ENCODE data around the gene HSFX3.
"Not testable (repeated sequence)": the region's sequence is repeated elsewhere in the genome, so short reads cannot be mapped to it uniquely, and the experiment has no call there.

HSFX3 gene

DNA sequence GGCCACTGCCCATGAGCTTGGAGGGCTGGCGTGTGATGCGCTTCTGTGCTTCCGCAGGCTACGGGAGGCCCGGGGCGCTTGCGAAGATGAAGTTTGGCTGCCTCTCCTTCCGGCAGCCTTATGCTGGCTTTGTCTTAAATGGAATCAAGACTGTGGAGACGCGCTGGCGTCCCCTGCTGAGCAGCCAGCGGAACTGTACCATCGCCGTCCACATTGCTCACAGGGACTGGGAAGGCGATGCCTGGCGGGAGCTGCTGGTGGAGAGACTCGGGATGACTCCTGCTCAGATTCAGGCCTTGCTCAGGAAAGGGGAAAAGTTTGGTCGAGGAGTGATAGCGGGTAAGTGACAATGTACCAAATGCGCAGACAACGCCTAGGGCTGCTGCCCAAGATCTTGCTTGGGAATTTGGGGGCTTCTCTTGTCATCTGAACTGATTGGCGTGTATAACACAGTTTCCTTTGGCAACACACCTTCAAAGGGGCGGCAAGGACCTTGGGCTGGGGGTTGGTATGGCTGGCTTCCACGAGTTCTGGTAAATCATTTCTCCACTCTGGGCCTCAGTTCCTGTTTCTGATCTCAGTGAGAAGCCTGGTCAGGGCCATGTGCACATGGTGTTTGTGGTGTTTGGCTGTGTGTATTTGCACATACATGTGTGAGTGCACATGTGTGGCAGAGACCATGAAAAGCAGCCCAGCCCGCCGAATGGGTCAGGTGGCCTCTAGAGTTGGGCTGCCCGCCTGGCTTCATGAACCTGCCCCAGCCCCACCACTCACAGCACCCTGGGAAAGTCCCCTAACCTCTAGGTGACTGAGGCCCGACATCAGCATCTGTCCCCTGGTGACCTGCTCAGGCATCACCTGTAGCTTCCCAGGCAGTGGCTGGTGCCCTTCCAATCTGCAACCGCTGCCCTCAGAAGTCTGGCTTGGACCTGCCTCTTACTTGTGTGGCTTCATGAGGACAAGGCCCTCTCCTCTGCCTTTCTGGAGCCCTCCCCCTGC, 3.9 kb downstream of the HSFX3 start:
- peak in 1 of 2 donors; percentile 3 for DNase-seq

DNA sequence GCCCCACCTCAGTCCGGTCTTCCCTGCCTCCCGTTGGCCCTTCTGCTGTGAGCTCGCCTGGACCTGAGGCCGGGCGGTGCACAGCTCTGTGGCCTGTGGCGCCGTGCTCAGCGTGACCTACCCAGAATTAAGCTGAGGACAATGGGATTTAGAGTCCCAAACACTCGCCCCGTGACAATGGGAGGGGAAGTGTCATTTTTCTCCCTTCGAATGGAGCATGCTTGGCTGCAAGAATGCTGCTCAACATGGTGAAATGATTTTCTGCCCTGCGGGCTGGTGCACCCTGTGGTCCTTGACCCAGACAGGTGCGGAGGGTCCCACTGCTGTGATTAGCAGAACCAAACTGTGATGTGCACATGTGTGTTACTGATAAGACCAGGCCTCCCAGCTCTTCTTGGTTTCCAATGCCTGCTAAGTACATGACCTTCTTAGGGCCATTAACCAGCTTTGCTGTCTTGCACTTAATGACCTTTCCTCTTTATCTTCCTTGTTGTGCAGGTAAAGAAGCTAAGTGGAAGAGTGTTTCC, 8.1 kb downstream of the HSFX3 start:
- no peak for DNase-seq

DNA sequence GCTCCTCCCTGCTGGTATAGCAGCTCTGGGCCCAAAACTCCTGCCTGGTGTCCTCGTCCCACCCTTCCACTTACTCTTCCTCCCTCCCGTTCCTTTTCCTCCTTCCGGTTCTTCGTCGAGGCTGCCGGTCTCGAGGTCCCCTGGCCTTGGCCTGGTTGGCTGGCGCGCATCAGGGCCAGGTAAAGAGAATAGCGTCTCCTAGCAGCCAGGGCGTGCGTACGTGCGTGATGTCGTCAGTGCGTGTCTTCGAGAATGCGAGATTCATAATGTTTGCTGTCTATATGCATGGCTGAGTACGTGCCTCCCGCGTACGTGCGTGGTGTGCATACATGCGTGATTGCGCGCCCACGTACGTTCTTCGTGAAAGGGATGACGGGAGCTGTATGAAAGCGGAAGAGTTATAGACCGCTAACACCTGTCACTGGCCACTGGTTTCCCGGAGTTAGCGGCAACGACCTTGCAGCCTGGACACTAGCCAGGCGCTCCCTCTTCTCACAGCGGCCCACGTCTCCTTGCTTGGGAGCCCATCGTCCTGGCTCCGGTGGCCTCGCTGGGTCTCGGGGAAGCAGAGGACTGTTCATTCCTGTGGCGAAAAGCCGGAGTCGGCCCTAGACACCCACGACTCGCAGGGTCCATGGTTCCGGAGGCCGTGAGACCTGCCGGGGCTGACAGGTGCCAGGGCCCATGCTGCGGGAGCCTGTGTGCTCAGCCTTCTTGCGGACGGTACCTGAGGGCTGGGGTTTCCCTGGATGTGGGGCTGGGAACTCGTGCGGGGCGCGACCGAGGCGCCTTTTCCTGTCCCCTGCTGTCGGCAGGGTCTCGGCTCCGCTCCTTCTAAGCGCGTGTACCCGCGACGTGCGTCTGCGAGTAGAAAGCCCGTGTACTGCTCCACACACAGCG, 8.9 kb downstream of the HSFX3 start, which contains the start of gene EOLA1:
Gene EOLA1, plus strand, starts transcription at position 392 of the 900 bp plus-strand sequence. CDS start 4,619 bp downstream, outside the sequence.
- DNase-seq: peak; percentile 64 to 88

DNA sequence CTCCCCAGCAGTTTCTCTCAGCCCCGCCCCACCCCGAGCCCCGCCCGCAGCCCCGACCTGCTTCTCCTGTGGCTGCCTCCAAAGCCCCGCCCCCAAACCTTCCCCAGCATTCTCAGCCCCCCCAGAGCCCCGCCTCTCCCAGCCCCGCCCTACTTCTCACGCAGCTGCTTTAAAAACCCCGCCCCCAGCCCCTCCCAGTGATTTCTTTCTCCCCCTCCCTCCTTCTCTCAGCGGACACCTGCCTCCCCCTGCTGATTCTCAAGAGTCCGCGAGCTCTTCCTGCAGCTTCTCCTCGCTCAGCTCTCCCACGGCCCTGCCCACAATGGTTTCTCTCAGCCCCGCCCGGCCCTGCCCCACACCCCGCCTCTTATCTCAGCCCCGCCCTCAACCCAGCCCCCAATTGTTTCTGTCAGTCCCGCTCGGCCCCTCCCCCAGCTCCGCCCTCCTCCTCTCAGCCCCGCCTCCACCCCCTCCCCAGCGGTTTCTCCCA, 9.5 kb downstream of the HSFX3 start:
- DNase-seq: peak; percentile 76 to 84

DNA sequence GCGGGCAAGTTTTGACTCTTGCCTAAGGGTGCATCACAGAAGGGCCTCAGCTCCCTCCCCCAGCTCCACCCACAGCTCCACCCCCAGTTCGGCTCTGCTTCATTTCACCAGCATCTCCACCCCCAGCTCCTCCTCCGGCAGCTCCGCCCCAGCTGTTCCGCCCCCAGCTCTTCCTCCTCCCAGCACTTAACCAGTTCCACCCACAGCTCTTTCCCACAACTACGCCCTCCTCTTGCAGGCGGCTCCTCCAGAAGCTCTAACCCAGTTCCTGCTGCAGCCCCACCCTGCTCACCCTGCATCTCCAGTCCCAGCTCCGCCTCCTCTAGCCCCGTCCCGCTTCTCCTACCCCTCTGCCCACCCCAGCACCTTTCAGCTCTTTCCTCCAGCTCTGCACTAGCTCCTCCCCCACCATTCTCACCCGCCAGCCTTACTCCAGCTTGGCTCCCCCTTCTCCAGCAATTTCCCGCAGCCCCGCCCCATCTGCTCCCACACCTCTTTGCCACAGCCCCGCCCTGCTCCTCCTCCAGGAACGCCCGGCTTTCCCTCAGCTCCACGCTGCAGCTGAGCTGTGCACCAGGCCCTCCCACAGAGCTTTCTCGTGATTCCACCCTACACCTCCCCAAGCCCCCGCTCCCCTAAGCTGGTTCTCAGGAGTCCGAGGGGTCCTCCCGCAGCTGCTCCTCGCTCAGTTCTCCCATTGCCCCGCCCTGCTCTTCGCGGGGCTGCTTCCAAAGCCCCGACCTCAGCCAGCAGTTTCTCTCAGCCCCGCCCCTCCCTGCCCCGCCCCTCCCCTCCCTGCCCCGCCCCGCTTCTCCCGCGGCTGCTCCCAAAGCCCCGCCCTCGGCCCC, 10.2 kb downstream of the HSFX3 start:
- DNase-seq: peak; percentile 70 to 81

DNA sequence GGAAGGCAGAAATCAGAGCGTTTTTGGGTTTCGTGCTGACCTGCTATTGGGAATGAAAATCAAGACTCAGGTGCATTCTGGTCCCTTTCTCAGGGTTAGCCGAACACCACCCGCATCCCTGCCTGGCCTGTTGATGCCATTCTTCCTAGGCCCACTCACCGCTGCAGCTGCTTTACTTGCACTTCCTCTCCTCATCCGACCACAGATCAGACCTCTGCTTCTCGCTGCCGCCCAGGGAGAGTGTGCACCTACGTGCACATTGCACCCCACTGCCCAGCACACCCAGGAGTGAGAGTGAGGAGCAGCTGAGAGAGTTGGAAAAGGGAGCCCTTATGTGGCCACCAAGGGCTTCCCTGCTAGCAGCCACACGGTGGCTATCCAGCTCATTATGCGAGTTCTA, 12.2 kb downstream of the HSFX3 start:
- DNase-seq: not testable (repeated sequence)

DNA sequence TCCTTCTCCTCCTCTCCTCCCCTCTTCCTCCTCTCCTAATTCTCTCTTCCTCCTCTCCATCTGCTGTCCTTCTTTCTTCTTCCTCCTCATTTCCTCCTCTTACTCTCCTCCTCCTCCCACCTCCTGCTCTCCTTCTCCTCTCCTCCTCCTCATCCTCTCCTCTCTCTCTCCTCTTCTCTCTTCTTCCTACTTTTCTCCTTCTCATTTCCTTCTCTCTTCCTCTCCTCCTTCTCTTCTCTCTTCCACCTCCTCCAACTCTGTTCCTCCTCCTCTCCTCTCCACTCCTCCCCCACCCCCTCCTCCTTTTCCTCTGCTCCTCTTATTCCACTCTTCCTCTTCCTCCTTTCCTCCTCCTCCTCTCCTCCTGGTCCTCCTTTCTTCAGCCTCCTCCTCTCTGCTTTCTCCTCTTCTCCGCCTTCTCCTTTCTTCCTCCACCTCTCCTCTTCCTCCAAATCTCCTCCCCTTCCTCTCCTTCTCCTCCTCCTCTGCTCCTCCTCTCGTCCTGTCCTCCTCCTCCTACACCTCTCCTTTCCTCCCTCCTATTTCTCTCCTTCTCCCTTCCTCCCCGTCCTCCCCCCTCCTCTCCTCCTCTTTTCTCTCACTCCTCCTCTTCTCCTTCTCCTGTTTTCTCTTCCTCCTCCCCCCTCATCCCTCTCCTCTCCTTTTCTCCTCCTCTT, 14.7 kb downstream of the HSFX3 start:
- not testable (repeated sequence) for DNase-seq

DNA sequence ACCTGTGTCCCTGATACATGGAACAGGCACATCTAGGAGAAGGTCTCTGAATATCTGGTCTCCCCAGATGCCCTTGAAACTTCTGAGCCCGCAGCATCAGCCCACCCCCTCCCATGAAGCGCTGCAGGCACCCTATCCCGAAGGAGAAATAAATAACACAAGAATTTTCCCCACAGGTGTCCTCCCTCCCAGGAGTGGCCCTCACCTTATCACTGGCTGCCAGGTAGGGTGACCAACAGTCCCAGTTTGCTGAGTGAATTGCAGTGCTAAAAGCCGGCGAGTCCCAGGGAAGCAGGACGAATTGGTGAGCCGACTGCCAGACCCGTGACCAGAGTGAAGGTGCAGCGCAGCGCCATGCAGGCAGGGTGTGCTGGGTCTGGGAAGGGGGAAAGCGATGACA, 15.7 kb downstream of the HSFX3 start:
- DNase-seq: not testable (repeated sequence)

DNA sequence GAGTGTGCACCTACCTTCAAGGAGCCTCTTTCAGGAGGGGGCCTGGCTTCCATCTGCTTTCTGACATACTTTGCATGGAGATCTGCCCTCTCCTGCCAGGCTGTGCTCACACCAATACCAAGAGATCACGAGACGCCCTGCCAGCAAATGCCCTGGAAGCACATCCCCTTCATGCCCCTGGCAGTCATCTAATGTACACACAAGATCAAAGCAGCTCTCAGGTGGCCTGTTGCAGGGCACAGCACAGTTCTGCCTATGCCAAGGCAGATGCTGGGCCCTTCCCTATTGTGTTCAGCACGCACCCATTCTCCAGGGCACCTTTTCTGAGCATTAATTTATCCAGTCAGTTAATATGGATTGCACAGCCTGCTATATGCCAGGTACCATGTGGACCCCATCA, 16.9 kb downstream of the HSFX3 start:
- not testable (repeated sequence) for DNase-seq

DNA sequence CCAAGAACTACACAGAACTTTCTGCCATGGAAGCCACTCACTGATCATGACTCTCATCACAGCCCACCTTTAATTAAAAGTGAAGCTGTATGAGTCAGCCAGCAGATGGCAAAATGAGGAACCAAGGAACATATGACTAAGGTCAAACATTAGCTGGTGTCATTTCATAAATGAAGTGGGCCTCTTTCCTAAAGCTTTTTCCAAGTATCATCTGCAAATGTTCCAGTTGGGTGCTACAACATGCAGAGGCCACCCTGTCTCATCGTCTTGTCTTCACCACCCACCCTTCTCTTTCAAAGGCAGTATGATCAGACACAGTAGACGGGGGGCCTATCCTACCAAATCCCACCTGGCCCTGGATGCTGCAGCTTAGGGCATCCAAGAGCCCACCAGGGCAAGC, 18.1 kb downstream of the HSFX3 start:
- DNase-seq: peak; percentile 14 to 34

DNA sequence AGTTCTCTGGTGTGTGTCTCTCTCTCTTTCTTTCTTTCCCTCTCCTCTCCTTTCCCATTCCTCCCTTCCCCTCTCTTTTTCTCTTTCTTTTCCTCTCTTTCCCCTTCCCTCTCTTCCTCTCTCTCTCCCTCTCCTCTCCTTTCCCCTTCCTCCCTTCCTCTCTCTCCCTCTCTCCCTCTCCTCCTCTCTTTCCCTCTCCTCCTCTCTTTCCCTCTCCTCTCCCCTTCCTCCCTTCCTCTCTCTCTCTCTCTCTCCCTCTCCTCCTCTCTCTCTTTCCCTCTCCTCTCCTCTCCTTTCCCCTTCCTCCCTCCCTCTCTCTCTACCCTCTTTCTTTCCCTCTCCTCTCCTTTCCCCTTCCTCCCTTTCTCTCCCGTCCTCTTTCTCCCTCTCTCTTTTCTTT, 21.3 kb downstream of the HSFX3 start:
- DNase-seq: no peak

DNA sequence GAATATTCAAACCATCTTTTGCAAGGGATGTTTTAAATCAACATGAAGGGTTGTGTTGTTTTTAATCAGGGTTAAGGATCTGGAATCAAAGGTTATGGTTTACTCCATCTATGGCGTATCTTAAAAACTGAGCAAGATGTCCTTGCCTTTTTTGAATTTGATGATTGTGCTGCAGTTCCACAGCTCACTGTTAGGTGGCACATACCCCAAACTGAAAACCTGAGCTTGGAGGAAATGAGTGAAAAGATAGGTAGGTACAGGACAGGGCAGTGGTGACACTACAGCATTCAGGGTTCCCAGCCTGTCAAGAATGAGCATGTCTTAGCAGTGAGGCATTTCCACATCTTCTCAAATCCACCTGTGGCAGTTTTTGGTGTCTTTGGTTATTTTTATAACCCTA, 22.0 kb downstream of the HSFX3 start:
- peak in 1 of 2 donors; percentile 12 for DNase-seq

DNA sequence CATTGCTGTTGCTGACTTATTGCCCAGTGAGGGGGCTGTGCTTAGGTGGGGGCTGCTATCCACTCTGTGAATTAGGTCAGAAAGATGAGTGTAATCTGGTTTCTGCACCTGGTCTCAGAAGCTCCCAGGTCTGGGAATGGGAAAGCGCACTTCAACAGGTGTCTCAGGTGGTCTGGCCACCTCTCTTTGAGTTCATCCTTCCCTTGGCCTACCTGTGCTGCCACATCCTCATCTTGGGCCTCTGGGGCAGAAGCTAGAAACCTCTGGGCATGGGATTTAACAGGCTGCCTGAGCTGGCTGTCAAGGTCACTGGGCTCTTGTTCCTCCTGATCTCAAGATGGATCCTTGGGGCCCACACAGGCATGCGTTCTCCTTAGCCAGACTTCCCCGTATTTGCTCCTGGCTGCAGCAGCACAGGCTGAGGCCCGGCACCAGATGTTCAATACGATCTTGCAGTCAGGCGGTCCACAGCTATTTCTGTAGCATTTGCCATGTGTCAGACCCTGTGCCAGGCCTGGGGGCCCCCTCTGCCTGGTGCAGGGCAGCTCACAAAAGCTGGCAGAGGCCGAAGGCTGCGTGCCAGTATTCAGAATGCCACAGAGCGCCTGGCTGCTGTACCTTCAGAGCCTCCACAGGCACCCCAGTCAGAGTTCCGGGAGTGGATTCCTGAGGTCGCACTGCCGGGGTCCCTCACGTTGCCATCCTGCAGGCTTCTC, 23.2 kb downstream of the HSFX3 start:
- DNase-seq: not testable (repeated sequence)

DNA sequence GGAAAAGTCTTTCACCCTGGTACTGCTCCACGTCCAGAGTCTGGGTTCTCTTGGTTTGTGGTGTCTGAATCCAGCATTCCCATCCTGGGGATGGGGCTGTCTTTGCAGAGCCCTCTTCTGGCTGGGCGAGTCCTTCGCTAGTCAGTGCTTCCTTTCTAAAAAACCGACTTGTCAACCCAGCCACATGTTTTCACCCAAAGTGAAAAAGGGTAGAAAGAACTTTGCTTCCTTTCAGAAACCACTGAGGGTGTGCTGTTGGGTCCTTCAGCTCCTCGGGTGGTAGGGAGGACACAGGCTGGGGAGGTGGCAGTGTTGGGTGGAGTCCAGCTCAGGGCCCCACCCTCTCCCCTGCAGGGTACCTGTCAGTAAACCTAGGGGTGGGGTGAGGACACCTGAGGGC, 23.8 kb downstream of the HSFX3 start:
- not testable (repeated sequence) for DNase-seq

DNA sequence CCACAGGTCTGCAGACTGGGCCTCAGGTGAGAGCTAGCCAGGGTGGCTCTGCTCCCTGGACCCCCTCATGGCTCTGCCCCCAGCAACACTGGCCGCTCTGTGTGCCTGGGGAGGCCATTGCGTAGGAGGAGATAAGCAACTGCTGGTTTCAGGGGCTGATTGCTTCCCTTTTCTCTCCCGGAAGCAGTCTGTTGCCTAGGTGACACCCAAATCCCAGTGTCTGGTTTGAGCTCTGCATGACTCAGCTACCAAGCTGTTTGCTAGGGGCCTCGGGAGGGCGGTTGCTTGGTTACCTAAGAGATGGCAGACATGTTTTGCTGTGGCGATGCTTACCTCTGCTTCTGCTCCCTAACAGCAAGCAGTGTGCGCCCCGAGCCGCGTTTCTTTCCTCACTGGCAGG, 24.3 kb downstream of the HSFX3 start:
- DNase-seq: peak; percentile 23 to 59

DNA sequence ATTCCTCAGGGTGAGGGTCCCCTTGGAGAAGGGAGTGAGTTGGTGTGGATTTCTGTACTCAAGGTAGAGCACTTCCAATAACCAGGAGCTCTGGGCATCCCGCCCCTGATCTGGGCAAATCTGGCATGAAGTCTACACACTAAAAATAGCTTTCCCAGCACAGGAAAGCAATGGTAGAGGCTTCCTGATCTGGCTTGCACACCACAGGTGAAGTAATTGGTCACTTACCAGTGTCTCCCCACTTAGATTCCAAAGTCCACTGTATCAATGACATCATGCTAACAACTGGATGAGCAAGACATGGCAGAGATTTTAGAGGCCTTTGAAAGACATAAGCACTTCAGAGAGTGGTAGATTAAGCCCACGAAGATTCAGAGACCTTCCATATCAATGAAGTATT, 26.8 kb downstream of the HSFX3 start:
- DNase-seq: no peak

DNA sequence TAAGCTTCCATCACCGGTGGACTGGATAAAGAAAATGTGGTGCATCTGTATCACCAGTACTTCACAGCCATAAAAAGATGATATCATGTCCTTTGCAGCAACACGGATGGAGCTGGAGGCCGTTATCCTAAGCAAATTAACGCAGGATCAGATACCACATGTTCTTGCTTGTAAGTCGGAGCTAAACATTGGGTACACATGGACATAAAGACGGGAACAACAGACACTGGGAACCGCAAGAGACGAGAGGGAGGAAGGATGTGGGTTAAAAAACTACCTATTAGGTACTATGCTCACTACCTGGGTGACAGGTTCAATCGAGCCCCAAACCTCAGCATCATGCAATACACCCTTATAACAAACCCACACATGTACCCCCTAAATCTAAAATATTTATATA, 28.3 kb downstream of the HSFX3 start:
- DNase-seq: no peak

DNA sequence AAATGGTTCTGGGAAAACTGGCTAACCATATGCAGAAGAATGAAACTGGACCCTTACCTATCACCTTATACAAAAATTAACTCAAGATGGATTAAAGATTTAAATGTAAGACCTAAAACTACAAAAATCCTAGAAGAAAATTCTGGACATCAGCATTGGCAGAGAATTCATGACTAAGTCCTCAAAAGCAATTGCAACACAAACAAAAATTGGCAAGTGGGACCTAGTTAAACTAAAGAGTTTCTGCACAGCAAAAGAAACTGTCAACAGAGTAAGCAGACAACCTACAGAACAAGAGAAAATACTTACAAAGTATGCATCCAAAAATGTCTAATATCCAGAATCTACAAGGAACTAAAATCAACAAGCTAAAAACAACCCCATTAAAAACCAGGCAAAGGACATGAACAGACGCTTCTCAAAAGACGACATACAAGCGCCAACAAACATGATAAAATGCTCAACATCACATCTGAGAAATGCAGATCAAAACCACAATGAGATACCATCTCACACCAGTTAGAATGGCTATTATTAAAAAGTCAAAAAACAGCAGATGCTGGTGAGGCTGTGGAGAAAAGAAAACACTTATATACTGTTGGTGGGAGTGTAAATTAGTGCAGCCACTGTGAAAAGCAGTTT, 29.0 kb downstream of the HSFX3 start:
- not testable (repeated sequence) for DNase-seq

DNA sequence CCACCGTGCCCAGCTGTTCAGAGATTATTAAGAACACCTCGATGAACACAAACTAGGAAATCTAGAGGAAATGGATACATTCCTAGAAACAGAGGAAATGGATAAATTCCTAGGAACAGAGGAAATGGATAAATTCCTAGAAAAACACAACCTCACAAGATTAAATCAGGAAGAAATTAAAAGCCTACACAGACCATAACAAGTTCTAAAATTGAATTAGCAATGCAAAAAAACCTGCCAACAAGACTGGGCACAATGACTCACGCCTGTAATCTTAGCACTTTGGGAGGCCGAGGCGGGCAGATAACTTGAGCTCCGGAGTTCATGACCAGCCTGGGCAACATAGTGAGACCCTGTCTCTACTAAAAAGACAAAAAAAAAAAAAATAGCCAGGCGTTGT, 31.5 kb downstream of the HSFX3 start:
- no peak for DNase-seq

DNA sequence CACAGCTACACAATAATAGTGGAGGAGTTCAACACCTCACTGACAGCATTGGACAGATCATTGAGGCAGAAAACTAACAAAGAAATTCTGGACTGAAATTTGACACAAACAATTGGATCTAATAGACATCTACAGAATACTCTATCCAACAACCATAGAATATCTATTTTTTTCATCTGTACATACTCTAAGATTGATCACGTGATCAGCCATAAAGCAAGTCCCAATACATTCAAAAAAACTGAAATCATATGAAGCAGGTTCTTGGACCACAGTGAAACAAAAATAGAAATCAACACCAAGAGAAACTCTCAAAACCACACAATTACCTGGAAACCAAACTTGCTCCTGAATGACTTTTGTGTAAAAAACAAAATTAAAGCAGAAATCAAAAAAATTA, 32.4 kb downstream of the HSFX3 start:
- DNase-seq: no peak

All from inflammatory macrophage treated with lipopolysaccharide for 1 hour (primary cell).